D721Med (cell line): ENCODE measurements around the gene AMER1.

Source experiments
- DNase-seq: peaks from one replicate; pipeline ENCODE4 v3.0.0; 2011; ENCODE audit warnings: low spot score; ENCODE audit not compliant: insufficient read length
- FAIRE-seq: peaks from 2 replicates; lab custom pipeline; 2011; peaks lifted over from hg19 to GRCh38; lab: Jason Lieb, UNC
- TF ChIP-seq, protein P1 (sequence below): IDR thresholded peaks from 2 replicates; pipeline ENCODE4 v1.5.1; 2012; ENCODE audit warnings: mild to moderate bottlenecking, control low read depth; ENCODE audit not compliant: insufficient read depth; ENCODE audit errors: missing control alignments

Gene AMER1

DNA sequence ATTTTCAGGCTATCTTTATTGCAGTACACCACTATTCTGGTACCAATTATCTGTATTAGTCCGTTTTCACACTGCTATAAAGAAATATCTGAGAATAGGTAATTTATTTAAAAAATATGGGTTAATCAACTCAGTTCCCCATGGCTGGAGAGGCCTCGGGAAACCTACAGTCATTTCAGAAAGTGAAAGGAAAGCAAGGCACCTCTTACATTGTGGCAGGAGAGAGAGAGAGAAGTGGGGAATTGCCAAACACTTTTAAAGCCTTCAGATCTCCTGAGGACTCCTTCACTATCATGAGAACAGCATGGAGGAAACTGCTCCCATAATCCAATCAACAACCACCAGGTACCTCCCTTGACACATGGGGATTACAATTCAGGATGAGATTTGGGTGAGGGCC is 54.7 kb downstream of the AMER1 start:
- TF ChIP-seq, protein P1, sequence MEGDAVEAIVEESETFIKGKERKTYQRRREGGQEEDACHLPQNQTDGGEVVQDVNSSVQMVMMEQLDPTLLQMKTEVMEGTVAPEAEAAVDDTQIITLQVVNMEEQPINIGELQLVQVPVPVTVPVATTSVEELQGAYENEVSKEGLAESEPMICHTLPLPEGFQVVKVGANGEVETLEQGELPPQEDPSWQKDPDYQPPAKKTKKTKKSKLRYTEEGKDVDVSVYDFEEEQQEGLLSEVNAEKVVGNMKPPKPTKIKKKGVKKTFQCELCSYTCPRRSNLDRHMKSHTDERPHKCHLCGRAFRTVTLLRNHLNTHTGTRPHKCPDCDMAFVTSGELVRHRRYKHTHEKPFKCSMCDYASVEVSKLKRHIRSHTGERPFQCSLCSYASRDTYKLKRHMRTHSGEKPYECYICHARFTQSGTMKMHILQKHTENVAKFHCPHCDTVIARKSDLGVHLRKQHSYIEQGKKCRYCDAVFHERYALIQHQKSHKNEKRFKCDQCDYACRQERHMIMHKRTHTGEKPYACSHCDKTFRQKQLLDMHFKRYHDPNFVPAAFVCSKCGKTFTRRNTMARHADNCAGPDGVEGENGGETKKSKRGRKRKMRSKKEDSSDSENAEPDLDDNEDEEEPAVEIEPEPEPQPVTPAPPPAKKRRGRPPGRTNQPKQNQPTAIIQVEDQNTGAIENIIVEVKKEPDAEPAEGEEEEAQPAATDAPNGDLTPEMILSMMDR: no peak
- FAIRE-seq (no peak), DNase-seq (no peak)
